SK-N-SH treated with all-trans-retinoic acid at 6 μM for 48 hours (cell line): ENCODE measurements around the gene VPS51.

ENCODE experiments used
- ARNTL ChIP-seq: fragments of 450-650 bp; formaldehyde crosslinking; IDR thresholded peaks from 2 replicates; pipeline ENCODE4 v1.5.0; 2020; ENCODE audit warnings: low read depth, mild to moderate bottlenecking, moderate library complexity, borderline replicate concordance
- CSDC2 ChIP-seq: fragments of 250-450 bp; sonication (Bioruptor Pico); IDR thresholded peaks from 2 replicates; pipeline ENCODE4 v1.5.0; 2020; ENCODE audit warnings: mild to moderate bottlenecking, moderate library complexity
- CSRNP3 ChIP-seq: fragments of 250-450 bp; sonication (Bioruptor Pico); IDR thresholded peaks from 2 replicates; pipeline ENCODE4 v1.5.1; 2021; ENCODE audit warnings: mild to moderate bottlenecking, moderate library complexity
- OSR1 ChIP-seq: fragments of 250-450 bp; sonication (Bioruptor Pico); IDR thresholded peaks from 2 replicates; pipeline ENCODE4 v1.8.0; 2022; ENCODE audit warnings: moderate library complexity, mild to moderate bottlenecking, inconsistent platforms
- PATZ1 ChIP-seq: fragments of 250-450 bp; sonication (Bioruptor Pico); IDR thresholded peaks from 2 replicates; pipeline ENCODE4 v1.8.0; 2020; ENCODE audit warnings: mild to moderate bottlenecking, moderate library complexity, borderline replicate concordance
- POU6F1 ChIP-seq: fragments of 250-450 bp; sonication (Bioruptor Pico); IDR thresholded peaks from 2 replicates; pipeline ENCODE4 v1.8.0; 2021; ENCODE audit warnings: low read depth, mild to moderate bottlenecking, moderate library complexity, borderline replicate concordance
- ZFP30 ChIP-seq: fragments of 450-650 bp; formaldehyde crosslinking; IDR thresholded peaks from 2 replicates; pipeline ENCODE4 v1.5.0; 2022; ENCODE audit warnings: mild to moderate bottlenecking, moderate library complexity
- ZNF565 ChIP-seq: fragments of 450-650 bp; formaldehyde crosslinking; conservative IDR thresholded peaks from 2 replicates; pipeline ENCODE4 v1.5.0; 2020; ENCODE audit warnings: low read depth, mild to moderate bottlenecking, moderate library complexity

GRCh38 chr11:65121865-65122696 lies 26.1 kb downstream of the VPS51 start, which contains the start of the genes FAU and MRPL49:
- TF ChIP-seq CSRNP3 (CRISPR knock-in tag) = no peak
- no peak for TF ChIP-seq ZFP30
- TF ChIP-seq ARNTL = no peak
- TF ChIP-seq PATZ1 (CRISPR knock-in tag) = no peak
- TF ChIP-seq ZNF565 (CRISPR knock-in tag) = no peak
- no peak for TF ChIP-seq CSDC2 (CRISPR knock-in tag)
- no peak for TF ChIP-seq POU6F1 (CRISPR knock-in tag)
- TF ChIP-seq OSR1 (CRISPR knock-in tag) = no peak
